Tongue (tissue), 2 donors: ENCODE measurements around the gene ZFYVE1. TPM values are rescaled to one million over a fixed set of nuclear protein-coding genes. Genes with fewer than 3 reads are reported as not detected.
"Not testable (repeated sequence)": the region's sequence is repeated elsewhere in the genome, so short reads cannot be mapped to it uniquely, and the experiment has no call there.

Experiments used
- DNase-seq: peaks from one replicate; pipeline ENCODE4 v3.0.0-alpha.2; 2015
- total RNA-seq: library from RNA; depleted of rRNA; stranded (reverse); fragments of >200 nt; gene quantifications from one replicate; pipeline ENCODE4 v1.2.3, GENCODE V29; 2014

Gene ZFYVE1
- total RNA-seq, result 15.3 TPM

GRCh38 chr14:73026845-73027542 is at the start of gene ZFYVE1:
Gene ZFYVE1, minus strand, starts transcription at chr14:73027106. Its CDS starts 2,598 bp downstream, at chr14:73024508.
- DNase-seq, result peak; percentile 99

- DNase-seq, result no peak
These were observed 42.7 kb upstream of the ZFYVE1 start for GRCh38 chr14:73069585-73069984.

GRCh38 chr14:73058922-73059673 is 32.2 kb upstream of the ZFYVE1 start:
- DNase-seq, result peak; percentile 53

GRCh38 chr14:73058224-73058921 is 31.5 kb upstream of the ZFYVE1 start, which contains the start of gene RBM25:
Gene RBM25, plus strand, starts transcription at chr14:73058534. Its CDS starts 13,108 bp downstream, at chr14:73071642.
- peak; percentile 99 for DNase-seq

- DNase-seq, result no peak
These were observed 31.0 kb upstream of the ZFYVE1 start for GRCh38 chr14:73057944-73058223.

- no peak for DNase-seq
These were observed 28.3 kb upstream of the ZFYVE1 start for GRCh38 chr14:73055251-73055650.

- no peak for DNase-seq
These were observed 22.5 kb upstream of the ZFYVE1 start for GRCh38 chr14:73049428-73049827.

- DNase-seq, result no peak
These were observed 20.9 kb upstream of the ZFYVE1 start for GRCh38 chr14:73047808-73048207.

GRCh38 chr14:73036706-73037450 is 10.0 kb upstream of the ZFYVE1 start:
- not testable (repeated sequence) for DNase-seq

- DNase-seq, result no peak
These were observed 1.1 kb upstream of the ZFYVE1 start for GRCh38 chr14:73027984-73028383.

GRCh38 chr14:73027546-73027945 is 640 bp upstream of the ZFYVE1 start:
- no peak for DNase-seq

- DNase-seq, result peak; percentile 3
These were observed 562 bp downstream of the ZFYVE1 start for GRCh38 chr14:73026243-73026844.

GRCh38 chr14:73025544-73025943 is 1.4 kb downstream of the ZFYVE1 start:
- no peak for DNase-seq

- no peak for DNase-seq
These were observed 4.9 kb downstream of the ZFYVE1 start for GRCh38 chr14:73022051-73022450.

- not testable (repeated sequence) for DNase-seq
These were observed 10.9 kb downstream of the ZFYVE1 start for GRCh38 chr14:73016011-73016410.

GRCh38 chr14:73015552-73015951 is 11.4 kb downstream of the ZFYVE1 start:
- DNase-seq, result not testable (repeated sequence)

GRCh38 chr14:73014105-73014504 is 12.8 kb downstream of the ZFYVE1 start:
- no peak for DNase-seq

- DNase-seq, result not testable (repeated sequence)
These were observed 15.7 kb downstream of the ZFYVE1 start for GRCh38 chr14:73011189-73011588.

GRCh38 chr14:73008501-73008900 is 18.4 kb downstream of the ZFYVE1 start:
- peak; percentile 85 for DNase-seq

- DNase-seq, result no peak
These were observed 19.1 kb downstream of the ZFYVE1 start for GRCh38 chr14:73007835-73008234.

- not testable (repeated sequence) for DNase-seq
These were observed 22.3 kb downstream of the ZFYVE1 start for GRCh38 chr14:73004641-73005040.

- no peak for DNase-seq
These were observed 23.2 kb downstream of the ZFYVE1 start for GRCh38 chr14:73003681-73004080.
